CD8-positive, alpha-beta memory T cell (primary cell): Measurements from ENCODE around the gene SLC8A3. TPM values are rescaled to one million over a fixed set of nuclear protein-coding genes. Genes with fewer than 3 reads are reported as not detected.

Experiments
- CTCF ChIA-PET: fragments of 350-600 bp; sonication (Branson Sonifier 250); formaldehyde crosslinking; loops from one replicate; lab custom pipeline; 2021; ENCODE audit warnings: antibody characterized with exemption; lab: Charles Lee
- POLR2A ChIA-PET: fragments of 350-600 bp; sonication (Branson Sonifier 250); formaldehyde crosslinking; loops from one replicate; lab custom pipeline; 2021; ENCODE audit warnings: antibody characterized with exemption; lab: Charles Lee
- DNase-seq, 5 donors: peaks; one replicate each; pipeline versions ENCODE4 v3.0.0 to v3.0.0-alpha.2; 2020 to 2022; ENCODE audit warnings: mixed read lengths in 1 of 5
- H3K27ac ChIP-seq: one replicate; pipeline ENCODE4 v1.7.0; 2013; ENCODE audit warnings: low read depth, mild to moderate bottlenecking, low read length, moderate library complexity
- H3K27me3 ChIP-seq: 2 replicates; pipeline ENCODE4 v1.7.0; 2013; ENCODE audit warnings: low read length, mild to moderate bottlenecking; ENCODE audit not compliant: insufficient read depth, poor library complexity, severe bottlenecking
- H3K36me3 ChIP-seq: 2 replicates; pipeline ENCODE4 v1.7.0; 2013; ENCODE audit warnings: mild to moderate bottlenecking, low read length, moderate library complexity; ENCODE audit not compliant: insufficient read depth
- H3K4me1 ChIP-seq: 2 replicates; pipeline ENCODE4 v1.7.0; 2013; ENCODE audit warnings: mild to moderate bottlenecking, low read length, moderate library complexity; ENCODE audit not compliant: insufficient read depth
- H3K4me3 ChIP-seq: 2 replicates; pipeline ENCODE4 v1.7.0; 2013; ENCODE audit warnings: mild to moderate bottlenecking, low read length
- H3K9me3 ChIP-seq: 2 replicates; pipeline ENCODE4 v1.7.0; 2013; ENCODE audit warnings: mild to moderate bottlenecking, low read length
- H3K27ac Mint-ChIP-seq, 8 donors: one replicate each; pipeline ENCODE4 v1.8.0; 2020 to 2021; ENCODE audit warnings: mixed read lengths in 8 of 8, mild to moderate bottlenecking in 6 of 8, inconsistent platforms in 3 of 8, moderate library complexity in 3 of 8
- H3K27me3 Mint-ChIP-seq, 2 donors: one replicate each; pipeline ENCODE4 v1.8.0; 2020 to 2021; ENCODE audit warnings: mixed read lengths in 2 of 2, mild to moderate bottlenecking in 1 of 2, moderate library complexity in 1 of 2
- H3K36me3 Mint-ChIP-seq, 3 donors: one replicate each; pipeline ENCODE4 v1.8.0; 2020 to 2021; ENCODE audit warnings: mixed read lengths in 3 of 3, inconsistent platforms in 1 of 3, mild to moderate bottlenecking in 1 of 3
- H3K4me1 Mint-ChIP-seq, 3 donors: one replicate each; pipeline ENCODE4 v1.8.0; 2020 to 2021; ENCODE audit warnings: mixed read lengths in 3 of 3, inconsistent platforms in 1 of 3, mild to moderate bottlenecking in 1 of 3
- H3K4me3 Mint-ChIP-seq, 7 donors: one replicate each; pipeline ENCODE4 v1.8.0; 2020 to 2021; ENCODE audit warnings: mixed read lengths in 7 of 7, mild to moderate bottlenecking in 6 of 7, moderate library complexity in 4 of 7, inconsistent platforms in 2 of 7
- H3K9me3 Mint-ChIP-seq, 5 donors: one replicate each; pipeline ENCODE4 v1.8.0; 2020 to 2022; ENCODE audit warnings: mixed read lengths in 5 of 5, mild to moderate bottlenecking in 3 of 5, moderate library complexity in 2 of 5, inconsistent platforms in 1 of 5
- polyA plus RNA-seq: library from polyadenylated mRNA; unstranded; fragments of 300-500 nt; fragmentation: Illumina TruSeq; gene quantifications from one replicate; pipeline ENCODE4 v1.2.3, GENCODE V29; 2021
- total RNA-seq, 2 experiments: library from RNA; stranded (reverse); gene quantifications; one replicate each; pipeline ENCODE4 v1.2.3, GENCODE V29; 2021

SLC8A3 gene
- total and polyA plus RNA-seq, 3 experiments from 2014 or later, result 0.09 TPM; not detected in 2

GRCh38 chr14:70033116-70033515 lies 155.6 kb downstream of the SLC8A3 start:
- Histone ChIP-seq H3K27me3 (no peaks in the 10 kb centered on the region), H3K4me3 (no peak overlapping the region), H3K9me3 (no peaks in the 10 kb centered on the region), H3K36me3 (no peaks in the 10 kb centered on the region), H3K4me1 (no peaks in the 10 kb centered on the region), H3K27ac (no peak overlapping the region)
- H3K4me1 Mint-ChIP-seq, result peaks cover 0 to 3% (median 0%) of the 10 kb centered on the region in 3 donors
- no peak for DNase-seq
- H3K9me3 Mint-ChIP-seq, result no peaks in the 10 kb centered on the region
- H3K27me3 Mint-ChIP-seq, result peaks cover 3 to 16% of the 10 kb centered on the region in 2 donors
- H3K36me3 Mint-ChIP-seq, result no peaks in the 10 kb centered on the region
- POLR2A ChIA-PET, result no interaction called here
- CTCF ChIA-PET, result no interaction called here
- no peak overlapping the region for H3K27ac Mint-ChIP-seq
- H3K4me3 Mint-ChIP-seq, result no peak overlapping the region

DNA sequence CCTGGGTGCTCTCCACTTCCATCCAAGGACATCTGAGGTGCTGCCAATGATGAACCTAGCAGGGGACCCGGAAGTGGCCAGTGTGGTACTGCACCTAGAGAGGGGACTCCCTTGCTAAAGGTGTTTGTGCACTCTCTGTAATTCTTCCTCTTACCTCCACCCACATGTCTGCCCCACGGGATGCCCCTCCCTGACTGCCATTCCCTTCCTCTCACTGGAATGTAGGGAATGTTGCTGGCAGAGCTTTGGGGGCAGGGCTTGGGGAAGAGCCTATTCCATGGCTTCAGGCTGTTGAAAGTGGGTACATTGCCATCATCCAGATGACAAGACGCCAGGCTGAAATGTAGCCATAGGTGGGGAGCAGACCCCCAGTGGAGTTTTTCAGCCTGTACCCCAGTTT lies 156.3 kb downstream of the SLC8A3 start:
- POLR2A ChIA-PET, result no interaction called here

DNA sequence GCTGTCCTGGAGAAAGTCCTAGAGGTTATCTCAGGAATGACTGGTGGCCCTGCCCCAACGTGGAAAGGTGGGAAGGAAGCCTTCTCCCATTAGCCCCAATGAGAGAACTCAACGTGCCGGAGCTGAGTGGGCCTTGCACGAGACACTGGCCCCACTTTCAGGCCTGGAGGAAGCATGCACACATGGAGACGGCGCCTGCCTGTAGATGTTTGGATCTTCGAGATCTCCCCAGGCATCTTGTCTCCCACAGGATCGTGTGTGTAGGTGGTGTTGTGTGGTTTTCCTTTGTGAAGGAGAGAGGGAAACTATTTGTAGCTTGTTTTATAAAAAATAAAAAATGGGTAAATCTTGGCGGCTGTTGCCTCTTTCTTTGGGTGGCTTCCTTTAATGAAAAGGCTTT lies 156.7 kb downstream of the SLC8A3 start:
- DNase-seq, result no peak
- Histone ChIP-seq H3K27ac (no peak overlapping the region), H3K27me3 (no peaks in the 10 kb centered on the region), H3K9me3 (no peaks in the 10 kb centered on the region), H3K36me3 (no peaks in the 10 kb centered on the region), H3K4me3 (no peak overlapping the region), H3K4me1 (no peaks in the 10 kb centered on the region)
- CTCF ChIA-PET, result no interaction called here
- Mint-ChIP-seq H3K36me3 (no peaks in the 10 kb centered on the region), H3K9me3 (no peaks in the 10 kb centered on the region), H3K4me1 (peaks cover 0 to 4% (median 0%) of the 10 kb centered on the region in 3 donors), H3K27ac (no peak overlapping the region), H3K27me3 (peaks cover 3 to 10% of the 10 kb centered on the region in 2 donors), H3K4me3 (no peak overlapping the region)
- POLR2A ChIA-PET, result no interaction called here

More for the DNA sequence above, 156.3 kb downstream of the SLC8A3 start:
- Histone ChIP-seq H3K4me1 (no peaks in the 10 kb centered on the region), H3K27ac (no peak overlapping the region), H3K9me3 (no peaks in the 10 kb centered on the region), H3K36me3 (no peaks in the 10 kb centered on the region), H3K4me3 (no peak overlapping the region), H3K27me3 (no peaks in the 10 kb centered on the region)
- DNase-seq, result no peak
- CTCF ChIA-PET, result no interaction called here
- Mint-ChIP-seq H3K4me3 (no peak overlapping the region), H3K27ac (no peak overlapping the region), H3K4me1 (peaks cover 0 to 4% (median 0%) of the 10 kb centered on the region in 3 donors), H3K9me3 (no peaks in the 10 kb centered on the region), H3K27me3 (peaks cover 3 to 10% of the 10 kb centered on the region in 2 donors), H3K36me3 (no peaks in the 10 kb centered on the region)

DNA sequence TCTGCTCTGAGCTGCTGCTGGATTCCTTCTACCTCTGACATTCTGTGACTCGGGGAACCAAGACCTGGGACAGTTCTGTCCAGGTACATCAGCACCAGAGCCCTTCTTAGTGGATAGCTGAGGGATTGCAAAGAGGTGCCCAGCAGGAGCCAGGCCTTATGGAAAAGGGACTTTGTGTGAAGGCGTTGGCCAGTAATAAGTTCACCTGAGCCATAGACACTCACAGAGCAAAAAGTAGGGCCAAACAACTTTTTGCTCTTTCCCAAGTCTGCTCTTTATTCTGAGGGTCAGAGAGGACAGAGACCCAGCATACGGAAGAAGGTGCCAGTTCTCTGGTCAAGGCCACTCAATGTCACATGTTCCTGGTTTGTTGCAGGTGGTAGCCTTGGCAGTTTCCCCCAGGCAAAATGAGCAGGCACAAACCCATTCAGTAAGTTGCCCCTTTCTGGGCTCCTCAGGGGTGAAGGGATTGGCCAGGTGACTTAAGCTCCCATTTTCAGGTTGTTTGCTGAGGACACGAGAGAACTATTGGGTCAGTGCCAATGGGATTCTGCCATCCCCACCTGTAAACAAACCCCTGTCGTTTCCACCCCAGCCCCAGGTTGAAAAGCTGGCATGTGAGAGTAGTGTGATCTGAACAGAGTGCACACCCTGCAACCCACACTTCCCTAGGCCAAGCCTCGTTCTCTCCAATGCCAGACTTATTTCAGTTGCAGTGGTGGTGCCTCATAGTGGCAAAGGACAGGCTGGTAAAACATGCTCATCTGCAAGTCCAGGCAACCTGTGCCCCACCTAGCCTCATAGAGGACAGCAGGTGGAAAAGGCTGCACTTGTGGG lies 159.2 kb downstream of the SLC8A3 start:
- Mint-ChIP-seq H3K27ac (no peak overlapping the region), H3K4me3 (no peak overlapping the region), H3K9me3 (no peaks in the 10 kb centered on the region), H3K27me3 (peaks cover 4 to 13% of the 10 kb centered on the region in 2 donors), H3K4me1 (peaks cover 0 to 4% (median 0%) of the 10 kb centered on the region in 3 donors), H3K36me3 (no peaks in the 10 kb centered on the region)
- DNase-seq, result no peak
- Histone ChIP-seq H3K4me3 (no peak overlapping the region), H3K4me1 (no peaks in the 10 kb centered on the region), H3K27me3 (no peaks in the 10 kb centered on the region), H3K36me3 (no peaks in the 10 kb centered on the region), H3K9me3 (no peaks in the 10 kb centered on the region), H3K27ac (no peak overlapping the region)
- POLR2A ChIA-PET, result no interaction called here
- CTCF ChIA-PET, result no interaction called here

DNA sequence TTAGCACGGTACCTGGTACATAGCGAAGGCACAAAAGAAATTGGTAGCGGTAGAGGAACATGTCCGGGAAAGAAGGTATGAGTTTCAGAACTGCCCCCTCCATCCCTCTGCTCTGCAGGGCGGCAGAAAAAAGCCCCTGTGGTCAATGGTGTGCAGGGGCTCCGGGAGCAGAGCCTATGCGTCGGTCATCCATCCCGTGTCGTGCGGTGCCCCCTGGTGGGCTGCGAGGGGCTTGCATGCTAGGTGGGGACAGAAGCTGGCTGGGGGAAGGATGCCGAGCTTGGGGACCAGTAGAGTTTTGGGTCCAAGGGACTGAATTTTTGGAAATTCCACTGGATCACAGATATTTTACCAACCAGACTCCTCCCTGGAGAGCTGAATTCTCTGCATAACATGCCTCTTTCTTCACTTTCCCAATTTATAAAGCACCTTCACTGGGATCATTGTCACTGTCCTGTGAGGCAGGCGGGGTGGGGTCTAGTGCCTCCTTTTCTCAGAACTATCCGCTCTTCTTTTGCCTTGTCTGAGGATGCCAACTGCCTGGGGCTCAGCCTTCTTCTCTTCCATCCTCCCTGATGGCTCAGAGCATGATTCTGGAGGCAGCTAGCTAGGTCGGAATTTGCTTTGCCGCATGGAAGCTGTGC lies 160.8 kb downstream of the SLC8A3 start:
- Histone ChIP-seq H3K27ac (no peak overlapping the region), H3K36me3 (no peaks in the 10 kb centered on the region), H3K9me3 (no peaks in the 10 kb centered on the region), H3K4me3 (no peak overlapping the region), H3K4me1 (no peaks in the 10 kb centered on the region), H3K27me3 (no peaks in the 10 kb centered on the region)
- ChIA-PET CTCF (interaction anchor here (0.6 to 1.5 kb wide), 5 partner anchors 11 to 210 kb away, joined by 3 to 8 read pairs (median 4); no protein-coding TSS in a partner anchor), POLR2A (no interaction called here)
- no peaks in the 10 kb centered on the region for H3K9me3 Mint-ChIP-seq
- peak overlapping the region in 1 of 8 donors; percentile 89 for H3K27ac Mint-ChIP-seq
- H3K4me3 Mint-ChIP-seq, result no peak overlapping the region
- peaks cover 0 to 4% (median 0%) of the 10 kb centered on the region in 3 donors for H3K4me1 Mint-ChIP-seq
- H3K36me3 Mint-ChIP-seq, result no peaks in the 10 kb centered on the region
- peak in 4 of 5 donors; percentile 19 to 31 (median 21) for DNase-seq
- H3K27me3 Mint-ChIP-seq, result peaks cover 2 to 8% of the 10 kb centered on the region in 2 donors

DNA sequence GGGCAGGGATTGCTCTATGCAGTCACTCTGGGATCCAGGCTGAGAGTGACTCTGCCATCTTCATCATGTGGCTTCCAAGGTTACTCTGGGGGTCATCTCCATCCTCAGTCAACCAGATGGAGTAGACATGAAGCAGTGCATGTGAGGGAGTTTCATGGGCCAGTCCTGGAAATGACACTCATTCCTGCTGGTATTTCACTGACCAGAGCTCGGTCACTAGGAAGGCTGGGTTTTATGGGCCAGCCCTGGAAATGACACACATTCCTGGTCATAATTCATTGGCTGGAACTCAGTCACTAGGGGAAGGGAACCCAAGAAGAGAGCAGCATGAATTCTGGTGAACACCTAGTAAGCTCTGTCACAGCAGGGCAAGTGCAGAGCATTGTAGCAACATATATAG lies 164.9 kb downstream of the SLC8A3 start:
- peaks cover 0 to 6% (median 0%) of the 10 kb centered on the region in 3 donors for H3K4me1 Mint-ChIP-seq
- Histone ChIP-seq H3K27me3 (no peaks in the 10 kb centered on the region), H3K27ac (no peak overlapping the region), H3K9me3 (no peaks in the 10 kb centered on the region), H3K4me3 (no peak overlapping the region), H3K4me1 (no peaks in the 10 kb centered on the region), H3K36me3 (no peaks in the 10 kb centered on the region)
- H3K9me3 Mint-ChIP-seq, result no peaks in the 10 kb centered on the region
- peaks cover 2 to 4% of the 10 kb centered on the region in 2 donors for H3K27me3 Mint-ChIP-seq
- H3K27ac Mint-ChIP-seq, result no peak overlapping the region
- ChIA-PET POLR2A (no interaction called here), CTCF (interaction anchor here (2.0 kb wide), 1 partner anchor 205 kb away, joined by 5 read pairs; no protein-coding TSS in a partner anchor)
- no peaks in the 10 kb centered on the region for H3K36me3 Mint-ChIP-seq
- no peak overlapping the region for H3K4me3 Mint-ChIP-seq
- DNase-seq, result no peak

GRCh38 chr14:70022771-70023445 lies 165.8 kb downstream of the SLC8A3 start:
- Mint-ChIP-seq H3K36me3 (no peaks in the 10 kb centered on the region), H3K27me3 (peaks cover 2 to 4% of the 10 kb centered on the region in 2 donors), H3K4me1 (peaks cover 6 to 12% (median 6%) of the 10 kb centered on the region in 3 donors), H3K9me3 (no peaks in the 10 kb centered on the region), H3K4me3 (no peak overlapping the region), H3K27ac (peak overlapping the region in 1 of 8 donors; percentile 66)
- DNase-seq, result no peak
- ChIA-PET POLR2A (no interaction called here), CTCF (interaction anchor here (2.0 kb wide), 1 partner anchor 204 kb away, joined by 5 read pairs; no protein-coding TSS in a partner anchor)
- Histone ChIP-seq H3K9me3 (no peaks in the 10 kb centered on the region), H3K36me3 (no peaks in the 10 kb centered on the region), H3K4me1 (no peaks in the 10 kb centered on the region), H3K27me3 (no peaks in the 10 kb centered on the region), H3K27ac (no peak overlapping the region), H3K4me3 (no peak overlapping the region)
